ENCODE measurements around the gene MGAT4C.
A peak's percentile ranks its signal among the peaks of the same experiment; 100 is the strongest.
"Not testable (repeated sequence)": the region's sequence is repeated elsewhere in the genome, so short reads cannot be mapped to it uniquely, and the experiment has no call there.

The MGAT4C gene

DNA sequence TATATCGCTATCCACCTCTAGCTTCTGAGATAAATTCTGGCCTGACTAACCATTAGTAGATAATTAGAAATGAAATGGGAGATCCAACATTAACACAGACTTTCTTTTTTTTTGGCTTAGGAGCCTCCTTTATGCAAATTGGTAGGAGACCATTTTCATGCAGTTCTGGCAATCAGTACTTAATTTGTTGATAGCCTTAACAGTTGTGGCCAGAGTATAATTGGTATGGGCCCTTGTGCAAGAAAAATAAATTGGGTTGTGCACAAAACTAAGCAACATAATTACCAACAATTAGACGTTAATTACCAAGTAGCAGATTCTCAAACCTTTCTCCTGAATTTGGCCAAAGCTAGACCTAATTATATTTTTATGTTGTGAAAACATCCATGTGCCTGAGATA lies 111.0 kb downstream of the MGAT4C start:
- TF ChIP-seq, protein P1, sequence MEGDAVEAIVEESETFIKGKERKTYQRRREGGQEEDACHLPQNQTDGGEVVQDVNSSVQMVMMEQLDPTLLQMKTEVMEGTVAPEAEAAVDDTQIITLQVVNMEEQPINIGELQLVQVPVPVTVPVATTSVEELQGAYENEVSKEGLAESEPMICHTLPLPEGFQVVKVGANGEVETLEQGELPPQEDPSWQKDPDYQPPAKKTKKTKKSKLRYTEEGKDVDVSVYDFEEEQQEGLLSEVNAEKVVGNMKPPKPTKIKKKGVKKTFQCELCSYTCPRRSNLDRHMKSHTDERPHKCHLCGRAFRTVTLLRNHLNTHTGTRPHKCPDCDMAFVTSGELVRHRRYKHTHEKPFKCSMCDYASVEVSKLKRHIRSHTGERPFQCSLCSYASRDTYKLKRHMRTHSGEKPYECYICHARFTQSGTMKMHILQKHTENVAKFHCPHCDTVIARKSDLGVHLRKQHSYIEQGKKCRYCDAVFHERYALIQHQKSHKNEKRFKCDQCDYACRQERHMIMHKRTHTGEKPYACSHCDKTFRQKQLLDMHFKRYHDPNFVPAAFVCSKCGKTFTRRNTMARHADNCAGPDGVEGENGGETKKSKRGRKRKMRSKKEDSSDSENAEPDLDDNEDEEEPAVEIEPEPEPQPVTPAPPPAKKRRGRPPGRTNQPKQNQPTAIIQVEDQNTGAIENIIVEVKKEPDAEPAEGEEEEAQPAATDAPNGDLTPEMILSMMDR (IDR thresholded peaks at IDR 0.05; ENCODE audit: insufficient read depth, low read depth, low read length, missing control alignments), result no peak
- DNase-seq (ENCODE audit: low read depth), result no peak
- no peak overlapping the region for H3K4me3 ChIP-seq (ENCODE audit: low read length)

GRCh38 chr12:86143162-86143561 lies 113.0 kb downstream of the MGAT4C start:
- H3K4me3 ChIP-seq (ENCODE audit: low read length), result no peak overlapping the region
- DNase-seq (ENCODE audit: low read depth), result no peak
- TF ChIP-seq, protein P1 (IDR thresholded peaks at IDR 0.05; ENCODE audit: insufficient read depth, low read depth, low read length, missing control alignments), result no peak

GRCh38 chr12:86139671-86140070 lies 116.5 kb downstream of the MGAT4C start:
- TF ChIP-seq, protein P1 (IDR thresholded peaks at IDR 0.05; ENCODE audit: insufficient read depth, low read depth, low read length, missing control alignments), result no peak
- H3K4me3 ChIP-seq (ENCODE audit: low read length), result no peak overlapping the region
- DNase-seq (ENCODE audit: low read depth), result peak; percentile 51

- no peak overlapping the region for H3K4me3 ChIP-seq (ENCODE audit: low read length)
- TF ChIP-seq, protein P1 (IDR thresholded peaks at IDR 0.05; ENCODE audit: insufficient read depth, low read depth, low read length, missing control alignments), result no peak
- DNase-seq (ENCODE audit: low read depth), result no peak
These were observed 117.4 kb downstream of the MGAT4C start for GRCh38 chr12:86138770-86139169.

- TF ChIP-seq, protein P1 (IDR thresholded peaks at IDR 0.05; ENCODE audit: insufficient read depth, low read depth, low read length, missing control alignments), result no peak
- peak; percentile 93 for DNase-seq (ENCODE audit: low read depth)
- no peak overlapping the region for H3K4me3 ChIP-seq (ENCODE audit: low read length)
These were observed 118.3 kb downstream of the MGAT4C start for GRCh38 chr12:86137936-86138335.

GRCh38 chr12:86134561-86134960 lies 121.6 kb downstream of the MGAT4C start:
- DNase-seq (ENCODE audit: low read depth), result peak; percentile 62
- TF ChIP-seq, protein P1 (IDR thresholded peaks at IDR 0.05; ENCODE audit: insufficient read depth, low read depth, low read length, missing control alignments), result no peak
- no peak overlapping the region for H3K4me3 ChIP-seq (ENCODE audit: low read length)

GRCh38 chr12:86126900-86127299 lies 129.3 kb downstream of the MGAT4C start:
- not testable (repeated sequence) for H3K4me3 ChIP-seq (ENCODE audit: low read length); DNase-seq (ENCODE audit: low read depth)
